Measurements from ENCODE around the gene PRX.

GRCh38 chr19:40400559-40400958, 12.6 kb downstream of the PRX start:
- TF ChIP-seq EP300 (IDR thresholded peaks at IDR 0.05) (no peak), CTCF (IDR thresholded peaks at IDR 0.05) (no peak)
